SK-N-SH treated with all-trans-retinoic acid at 6 μM for 48 hours (cell line): ENCODE measurements around the gene KIF18A.
A peak's percentile ranks its signal among the peaks of the same experiment; 100 is the strongest.

ENCODE experiments used
- ARNTL ChIP-seq: fragments of 450-650 bp; formaldehyde crosslinking; IDR thresholded peaks from 2 replicates; pipeline ENCODE4 v1.5.0; 2020; ENCODE audit warnings: low read depth, mild to moderate bottlenecking, moderate library complexity, borderline replicate concordance
- GLIS3 ChIP-seq: fragments of 250-450 bp; sonication (Bioruptor Pico); IDR thresholded peaks from 2 replicates; pipeline ENCODE4 v1.5.0; 2020; ENCODE audit warnings: mild to moderate bottlenecking, moderate library complexity
- ISL1 ChIP-seq: fragments of 250-450 bp; sonication (Bioruptor Pico); IDR thresholded peaks from 2 replicates; pipeline ENCODE4 v2.1.2; 2022; ENCODE audit warnings: mild to moderate bottlenecking, moderate library complexity
- RARB ChIP-seq: fragments of 250-450 bp; sonication (Bioruptor Pico); IDR thresholded peaks from 2 replicates; pipeline ENCODE4 v1.8.0; 2021; ENCODE audit warnings: mild to moderate bottlenecking, moderate library complexity
- SNAI2 ChIP-seq: fragments of 250-450 bp; sonication (Bioruptor Pico); IDR thresholded peaks from 2 replicates; pipeline ENCODE4 v1.5.0; 2020; ENCODE audit warnings: mild to moderate bottlenecking, moderate library complexity
- TOX ChIP-seq: fragments of 250-450 bp; sonication (Bioruptor Pico); IDR thresholded peaks from 2 replicates; pipeline ENCODE4 v1.8.0; 2021; ENCODE audit warnings: mild to moderate bottlenecking, moderate library complexity, borderline replicate concordance
- ZC3H10 ChIP-seq: fragments of 250-450 bp; sonication (Bioruptor Pico); IDR thresholded peaks from 2 replicates; pipeline ENCODE4 v1.5.1; 2021; ENCODE audit warnings: mild to moderate bottlenecking, moderate library complexity
- ZFP30 ChIP-seq: fragments of 450-650 bp; formaldehyde crosslinking; IDR thresholded peaks from 2 replicates; pipeline ENCODE4 v1.5.0; 2022; ENCODE audit warnings: mild to moderate bottlenecking, moderate library complexity
- ZNF70 ChIP-seq: fragments of 450-650 bp; formaldehyde crosslinking; IDR thresholded peaks from 2 replicates; pipeline ENCODE4 v1.5.0; 2020; ENCODE audit warnings: mild to moderate bottlenecking, moderate library complexity
- ZNF8 ChIP-seq: fragments of 450-650 bp; formaldehyde crosslinking; IDR thresholded peaks from 2 replicates; pipeline ENCODE4 v1.5.0; 2020; ENCODE audit warnings: mild to moderate bottlenecking, moderate library complexity
- TF ChIP-seq, protein P1 (sequence below): fragments of 250-450 bp; sonication (Bioruptor Pico); IDR thresholded peaks from 2 replicates; pipeline ENCODE4 v1.8.0; 2020; ENCODE audit warnings: mild to moderate bottlenecking, moderate library complexity, borderline replicate concordance
- TF ChIP-seq, protein P2 (sequence below): fragments of 250-450 bp; sonication (Bioruptor Pico); IDR thresholded peaks from 2 replicates; pipeline ENCODE4 v1.5.0; 2020; ENCODE audit warnings: mild to moderate bottlenecking, moderate library complexity
- TF ChIP-seq, protein P3 (sequence below): fragments of 250-450 bp; sonication (Bioruptor Pico); IDR thresholded peaks from 2 replicates; pipeline ENCODE4 v1.8.0; 2021; ENCODE audit warnings: low read depth, mild to moderate bottlenecking, moderate library complexity, borderline replicate concordance

DNA sequence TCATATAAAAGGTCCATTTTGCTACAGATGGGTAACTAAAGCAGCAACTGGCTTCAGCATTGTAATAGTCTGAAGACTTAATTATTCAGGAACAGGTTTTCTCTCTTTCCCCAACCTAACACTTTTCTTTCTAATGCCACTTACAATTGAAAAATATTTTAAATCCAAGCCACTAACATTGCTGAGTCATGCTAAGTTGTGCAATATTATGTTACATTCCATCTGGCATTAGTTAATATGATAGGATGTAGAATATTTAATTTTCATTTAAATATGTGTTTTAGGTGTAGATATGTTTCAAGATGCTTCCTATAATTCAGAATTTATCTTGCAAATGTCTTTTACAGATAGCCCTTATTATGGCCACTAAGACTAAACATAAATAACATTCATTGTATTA, 98.6 kb downstream of the KIF18A start:
- TF ChIP-seq, protein P1, sequence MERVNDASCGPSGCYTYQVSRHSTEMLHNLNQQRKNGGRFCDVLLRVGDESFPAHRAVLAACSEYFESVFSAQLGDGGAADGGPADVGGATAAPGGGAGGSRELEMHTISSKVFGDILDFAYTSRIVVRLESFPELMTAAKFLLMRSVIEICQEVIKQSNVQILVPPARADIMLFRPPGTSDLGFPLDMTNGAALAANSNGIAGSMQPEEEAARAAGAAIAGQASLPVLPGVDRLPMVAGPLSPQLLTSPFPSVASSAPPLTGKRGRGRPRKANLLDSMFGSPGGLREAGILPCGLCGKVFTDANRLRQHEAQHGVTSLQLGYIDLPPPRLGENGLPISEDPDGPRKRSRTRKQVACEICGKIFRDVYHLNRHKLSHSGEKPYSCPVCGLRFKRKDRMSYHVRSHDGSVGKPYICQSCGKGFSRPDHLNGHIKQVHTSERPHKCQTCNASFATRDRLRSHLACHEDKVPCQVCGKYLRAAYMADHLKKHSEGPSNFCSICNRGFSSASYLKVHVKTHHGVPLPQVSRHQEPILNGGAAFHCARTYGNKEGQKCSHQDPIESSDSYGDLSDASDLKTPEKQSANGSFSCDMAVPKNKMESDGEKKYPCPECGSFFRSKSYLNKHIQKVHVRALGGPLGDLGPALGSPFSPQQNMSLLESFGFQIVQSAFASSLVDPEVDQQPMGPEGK (CRISPR knock-in tag), result no peak
- TF ChIP-seq ZFP30 (CRISPR knock-in tag), result no peak
- TF ChIP-seq, protein P2, sequence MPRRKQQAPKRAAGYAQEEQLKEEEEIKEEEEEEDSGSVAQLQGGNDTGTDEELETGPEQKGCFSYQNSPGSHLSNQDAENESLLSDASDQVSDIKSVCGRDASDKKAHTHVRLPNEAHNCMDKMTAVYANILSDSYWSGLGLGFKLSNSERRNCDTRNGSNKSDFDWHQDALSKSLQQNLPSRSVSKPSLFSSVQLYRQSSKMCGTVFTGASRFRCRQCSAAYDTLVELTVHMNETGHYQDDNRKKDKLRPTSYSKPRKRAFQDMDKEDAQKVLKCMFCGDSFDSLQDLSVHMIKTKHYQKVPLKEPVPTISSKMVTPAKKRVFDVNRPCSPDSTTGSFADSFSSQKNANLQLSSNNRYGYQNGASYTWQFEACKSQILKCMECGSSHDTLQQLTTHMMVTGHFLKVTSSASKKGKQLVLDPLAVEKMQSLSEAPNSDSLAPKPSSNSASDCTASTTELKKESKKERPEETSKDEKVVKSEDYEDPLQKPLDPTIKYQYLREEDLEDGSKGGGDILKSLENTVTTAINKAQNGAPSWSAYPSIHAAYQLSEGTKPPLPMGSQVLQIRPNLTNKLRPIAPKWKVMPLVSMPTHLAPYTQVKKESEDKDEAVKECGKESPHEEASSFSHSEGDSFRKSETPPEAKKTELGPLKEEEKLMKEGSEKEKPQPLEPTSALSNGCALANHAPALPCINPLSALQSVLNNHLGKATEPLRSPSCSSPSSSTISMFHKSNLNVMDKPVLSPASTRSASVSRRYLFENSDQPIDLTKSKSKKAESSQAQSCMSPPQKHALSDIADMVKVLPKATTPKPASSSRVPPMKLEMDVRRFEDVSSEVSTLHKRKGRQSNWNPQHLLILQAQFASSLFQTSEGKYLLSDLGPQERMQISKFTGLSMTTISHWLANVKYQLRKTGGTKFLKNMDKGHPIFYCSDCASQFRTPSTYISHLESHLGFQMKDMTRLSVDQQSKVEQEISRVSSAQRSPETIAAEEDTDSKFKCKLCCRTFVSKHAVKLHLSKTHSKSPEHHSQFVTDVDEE (CRISPR knock-in tag), result no peak
- no peak for TF ChIP-seq ZNF8 (CRISPR knock-in tag)
- no peak for TF ChIP-seq SNAI2 (CRISPR knock-in tag)
- 0 out of 2 replicates have a peak, but pooled peaks have one; percentile 24 for TF ChIP-seq ISL1 (CRISPR knock-in tag)
- TF ChIP-seq GLIS3 (CRISPR knock-in tag), result no peak
- TF ChIP-seq, protein P3, sequence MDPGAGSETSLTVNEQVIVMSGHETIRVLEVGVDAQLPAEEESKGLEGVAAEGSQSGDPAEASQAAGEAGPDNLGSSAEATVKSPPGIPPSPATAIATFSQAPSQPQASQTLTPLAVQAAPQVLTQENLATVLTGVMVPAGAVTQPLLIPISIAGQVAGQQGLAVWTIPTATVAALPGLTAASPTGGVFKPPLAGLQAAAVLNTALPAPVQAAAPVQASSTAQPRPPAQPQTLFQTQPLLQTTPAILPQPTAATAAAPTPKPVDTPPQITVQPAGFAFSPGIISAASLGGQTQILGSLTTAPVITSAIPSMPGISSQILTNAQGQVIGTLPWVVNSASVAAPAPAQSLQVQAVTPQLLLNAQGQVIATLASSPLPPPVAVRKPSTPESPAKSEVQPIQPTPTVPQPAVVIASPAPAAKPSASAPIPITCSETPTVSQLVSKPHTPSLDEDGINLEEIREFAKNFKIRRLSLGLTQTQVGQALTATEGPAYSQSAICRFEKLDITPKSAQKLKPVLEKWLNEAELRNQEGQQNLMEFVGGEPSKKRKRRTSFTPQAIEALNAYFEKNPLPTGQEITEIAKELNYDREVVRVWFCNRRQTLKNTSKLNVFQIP (CRISPR knock-in tag), result no peak
- no peak for TF ChIP-seq RARB (CRISPR knock-in tag)
- TF ChIP-seq TOX (CRISPR knock-in tag), result no peak
- TF ChIP-seq ZC3H10 (CRISPR knock-in tag), result no peak
- no peak for TF ChIP-seq ARNTL
- no peak for TF ChIP-seq ZNF70 (CRISPR knock-in tag)
